GM19395 (cell line): Measurements from ENCODE around the gene KREMEN2.

ENCODE experiments used
- ATAC-seq: cut with Tn5 transposase; IDR thresholded peaks from one replicate; pipeline ENCODE4 v1.9.1; 2021; ENCODE audit warnings: mild to moderate bottlenecking, moderate library complexity; ENCODE audit not compliant: unreplicated experiment

KREMEN2 gene

DNA sequence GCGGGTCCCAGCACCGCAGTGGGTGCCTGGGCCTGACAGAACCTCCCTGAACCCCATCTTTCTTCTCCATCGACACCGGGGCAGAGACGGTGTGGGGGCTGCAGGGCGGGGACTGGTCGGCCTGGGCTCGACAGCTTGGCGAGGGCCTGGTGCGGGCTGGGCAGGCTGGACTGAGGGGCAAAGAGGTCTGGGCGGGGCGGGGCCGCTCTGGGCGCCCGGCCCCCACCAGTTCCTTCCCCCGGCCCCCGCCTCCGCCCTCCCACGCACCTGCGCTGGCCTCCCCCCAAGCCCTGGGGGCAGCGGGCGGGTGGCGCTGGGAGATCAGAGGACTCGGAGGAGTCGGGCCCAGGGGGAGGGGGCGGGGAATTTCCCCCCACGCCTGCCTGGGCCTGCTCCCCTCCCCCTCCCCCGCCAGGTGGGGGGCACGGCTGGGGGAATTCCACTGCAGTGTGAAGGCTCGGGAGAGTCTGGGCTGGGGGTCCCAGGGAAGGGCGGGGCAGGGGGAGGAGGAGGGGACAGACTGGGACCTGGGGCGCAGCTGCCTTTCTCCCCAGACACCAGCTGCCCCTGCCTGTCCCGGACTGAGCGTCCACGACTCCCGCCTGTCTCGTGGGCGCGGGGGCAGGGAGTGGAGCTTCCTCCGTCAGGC lies 877 bp upstream of the KREMEN2 start:
- ATAC-seq = no peak

GRCh38 chr16:2964475-2965336 lies 631 bp downstream of the KREMEN2 start:
- no peak for ATAC-seq

DNA sequence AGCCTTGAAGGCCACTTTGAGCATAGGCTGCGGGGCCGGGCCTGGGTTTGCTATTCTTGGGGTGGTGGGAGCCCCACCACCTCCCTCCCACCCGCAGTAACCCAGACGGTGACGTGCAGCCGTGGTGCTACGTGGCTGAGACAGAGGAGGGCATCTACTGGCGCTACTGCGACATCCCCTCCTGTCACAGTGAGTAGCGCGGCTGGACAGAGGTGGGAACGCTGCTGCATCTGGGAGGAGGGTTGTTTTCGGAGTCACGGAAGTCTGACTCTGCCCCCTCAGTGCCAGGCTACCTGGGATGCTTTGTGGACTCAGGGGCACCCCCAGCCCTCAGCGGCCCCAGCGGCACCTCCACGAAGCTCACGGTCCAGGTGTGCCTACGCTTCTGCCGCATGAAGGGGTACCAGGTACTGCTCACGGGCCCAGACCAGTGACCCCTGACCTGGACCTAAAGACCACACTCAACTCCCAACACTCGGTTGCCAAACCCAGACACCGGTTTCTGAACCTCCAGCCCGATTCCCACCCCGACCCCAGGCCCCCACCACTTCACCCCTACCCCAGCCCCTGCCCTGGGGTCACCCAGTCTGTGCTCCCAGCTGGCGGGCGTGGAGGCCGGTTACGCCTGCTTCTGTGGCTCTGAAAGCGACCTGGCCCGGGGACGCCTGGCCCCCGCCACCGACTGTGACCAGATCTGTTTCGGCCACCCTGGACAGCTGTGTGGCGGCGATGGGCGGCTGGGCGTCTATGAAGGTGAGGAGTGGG lies 2.1 kb downstream of the KREMEN2 start:
- no peak for ATAC-seq

GRCh38 chr16:2966808-2967191 lies 2.7 kb downstream of the KREMEN2 start:
- ATAC-seq = no peak

GRCh38 chr16:2967211-2967631 lies 3.1 kb downstream of the KREMEN2 start:
- ATAC-seq = no peak

DNA sequence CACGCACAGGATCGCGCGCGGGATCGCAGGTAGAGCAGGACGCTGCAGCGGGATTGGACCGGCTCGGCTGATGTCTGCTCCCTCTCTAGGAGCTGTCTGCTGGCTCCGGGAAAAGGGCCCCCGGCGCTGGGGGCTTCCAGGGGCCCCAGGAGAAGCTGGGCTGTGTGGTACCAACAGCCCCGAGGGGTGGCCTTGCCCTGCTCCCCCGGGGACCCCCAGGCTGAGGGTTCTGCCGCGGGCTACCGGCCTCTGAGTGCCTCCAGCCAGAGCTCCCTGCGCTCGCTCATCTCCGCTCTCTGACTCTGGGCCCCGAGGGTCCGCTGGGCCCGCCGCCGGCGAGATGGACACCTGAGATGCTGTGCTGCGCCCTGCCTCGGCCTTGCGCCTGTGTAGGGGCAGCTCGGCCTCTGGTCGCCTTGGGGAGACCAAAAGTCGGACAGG lies 3.7 kb downstream of the KREMEN2 start:
- no peak for ATAC-seq

DNA sequence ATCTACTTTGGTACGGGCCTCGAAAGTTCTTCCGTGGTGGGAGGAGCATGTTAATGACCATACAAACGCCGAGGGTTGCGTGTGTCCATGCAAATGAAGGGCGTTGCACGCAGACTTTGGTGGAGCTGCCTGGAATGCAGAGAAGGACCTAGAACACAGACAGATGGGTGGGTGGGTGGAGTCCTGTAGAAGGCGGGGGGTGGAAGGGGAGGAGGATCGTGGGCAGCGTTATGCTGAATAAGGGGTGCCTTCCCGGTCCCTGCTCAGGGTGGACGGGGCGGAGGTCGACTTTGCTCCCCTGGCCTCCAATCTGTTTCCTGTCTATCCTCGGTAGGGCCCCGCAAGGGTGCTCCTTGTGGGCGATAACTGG lies 4.3 kb downstream of the KREMEN2 start:
- no peak for ATAC-seq

- ATAC-seq = peak; percentile 71
Measured at GRCh38 chr16:2968738-2969544, 4.9 kb downstream of the KREMEN2 start, which contains the start of gene PAQR4. TSS of gene PAQR4 (plus strand) at chr16:2969348. CDS start at chr16:2969675, 327 bp downstream.

- ATAC-seq = no peak
Measured at GRCh38 chr16:2969545-2970521, 5.8 kb downstream of the KREMEN2 start.

DNA sequence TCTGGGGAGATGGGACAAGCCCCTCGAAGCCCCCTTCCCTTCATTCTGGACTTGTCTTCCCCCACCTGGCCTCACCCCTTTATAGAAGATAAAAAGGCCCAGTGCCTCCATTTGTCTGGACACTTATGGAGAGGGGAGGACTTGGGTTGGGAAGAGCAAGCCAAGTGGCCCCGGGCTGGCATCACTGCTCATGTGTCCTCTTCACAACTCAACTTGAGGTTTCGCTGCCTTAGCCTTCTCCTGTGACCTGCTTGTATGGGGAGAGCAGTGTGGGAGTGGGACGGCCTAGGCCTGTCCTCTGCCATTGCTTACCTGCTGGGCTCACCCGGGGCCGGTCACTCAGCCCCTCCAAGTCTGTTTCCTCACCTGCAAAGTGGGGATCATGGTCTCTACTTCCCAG lies 6.5 kb downstream of the KREMEN2 start:
- no peak for ATAC-seq

GRCh38 chr16:2971134-2971984 lies 7.3 kb downstream of the KREMEN2 start:
- no peak for ATAC-seq

DNA sequence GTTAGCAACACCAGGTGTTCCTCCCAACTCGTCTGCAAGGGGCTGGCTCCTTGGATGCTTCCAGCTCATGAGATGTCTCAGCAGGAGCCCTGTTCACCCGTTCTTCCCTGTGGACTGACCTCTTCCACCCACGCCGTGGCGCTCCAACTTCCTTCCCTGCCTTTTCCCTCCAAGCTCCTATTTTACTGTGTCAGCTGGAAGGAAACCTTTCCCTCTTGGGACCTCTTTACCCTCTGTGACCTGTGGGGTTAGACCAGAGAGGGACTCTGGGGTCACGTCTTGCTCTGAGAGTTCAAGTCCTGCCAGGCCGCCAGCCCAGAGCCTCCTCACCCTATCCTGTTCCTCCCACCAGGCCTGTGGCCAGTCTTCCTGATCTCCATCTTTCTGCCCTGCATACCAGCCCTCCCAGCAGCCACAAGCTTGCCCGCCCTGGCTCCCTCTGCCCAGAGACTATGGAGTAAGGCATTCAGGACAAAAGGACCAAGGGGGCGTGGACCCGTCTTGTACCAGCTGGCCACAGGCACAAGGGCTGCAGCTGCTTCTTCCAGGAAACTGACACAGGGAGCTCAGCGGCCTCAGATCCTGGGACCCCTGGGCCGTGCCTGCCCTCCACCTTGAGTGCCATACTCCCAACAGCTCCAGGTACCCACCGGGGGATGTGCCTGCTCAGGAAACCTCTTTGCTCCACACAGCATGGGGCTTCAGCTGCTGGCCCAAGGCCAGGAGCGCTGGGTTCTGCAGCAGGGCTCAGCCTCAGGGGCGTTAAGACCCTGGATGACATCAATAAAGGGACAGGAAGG lies 8.1 kb downstream of the KREMEN2 start:
- no peak for ATAC-seq

GRCh38 chr16:2973093-2973492 lies 9.0 kb downstream of the KREMEN2 start:
- no peak for ATAC-seq

DNA sequence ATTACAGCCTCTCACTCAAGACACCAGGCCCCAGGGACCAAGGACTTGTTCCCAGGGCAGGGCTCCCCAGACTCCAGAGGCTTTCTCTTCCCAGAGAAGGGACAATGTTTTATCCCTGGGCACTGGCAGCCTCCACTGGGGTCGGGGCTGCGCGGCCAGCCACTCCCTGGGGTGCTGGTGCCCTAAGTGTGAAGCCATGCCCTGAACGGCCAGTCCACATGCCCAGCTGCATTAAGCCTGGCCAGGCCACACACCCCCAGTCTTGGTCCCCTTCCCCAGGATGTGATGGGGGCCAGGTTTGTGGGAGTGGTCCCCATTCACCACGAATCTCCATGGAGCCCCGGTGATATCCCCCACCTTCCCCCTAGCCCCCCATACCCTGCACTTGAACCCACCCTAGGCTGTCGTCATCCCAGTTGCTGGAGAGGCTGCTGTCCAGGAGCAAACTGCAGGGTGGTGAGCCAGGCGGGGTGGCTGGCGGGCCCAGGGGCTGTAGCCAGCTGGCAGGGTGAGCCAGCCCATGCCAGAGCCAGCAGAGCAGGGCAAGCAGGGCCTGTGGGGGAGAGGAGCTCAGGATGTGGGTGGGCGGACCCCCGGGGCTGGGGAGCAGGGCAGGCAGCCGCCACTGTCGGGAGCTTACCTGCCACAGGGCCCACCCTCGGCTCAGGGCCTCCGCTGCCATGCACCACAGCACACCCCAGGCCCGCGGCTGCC lies 9.7 kb downstream of the KREMEN2 start:
- ATAC-seq = no peak

DNA sequence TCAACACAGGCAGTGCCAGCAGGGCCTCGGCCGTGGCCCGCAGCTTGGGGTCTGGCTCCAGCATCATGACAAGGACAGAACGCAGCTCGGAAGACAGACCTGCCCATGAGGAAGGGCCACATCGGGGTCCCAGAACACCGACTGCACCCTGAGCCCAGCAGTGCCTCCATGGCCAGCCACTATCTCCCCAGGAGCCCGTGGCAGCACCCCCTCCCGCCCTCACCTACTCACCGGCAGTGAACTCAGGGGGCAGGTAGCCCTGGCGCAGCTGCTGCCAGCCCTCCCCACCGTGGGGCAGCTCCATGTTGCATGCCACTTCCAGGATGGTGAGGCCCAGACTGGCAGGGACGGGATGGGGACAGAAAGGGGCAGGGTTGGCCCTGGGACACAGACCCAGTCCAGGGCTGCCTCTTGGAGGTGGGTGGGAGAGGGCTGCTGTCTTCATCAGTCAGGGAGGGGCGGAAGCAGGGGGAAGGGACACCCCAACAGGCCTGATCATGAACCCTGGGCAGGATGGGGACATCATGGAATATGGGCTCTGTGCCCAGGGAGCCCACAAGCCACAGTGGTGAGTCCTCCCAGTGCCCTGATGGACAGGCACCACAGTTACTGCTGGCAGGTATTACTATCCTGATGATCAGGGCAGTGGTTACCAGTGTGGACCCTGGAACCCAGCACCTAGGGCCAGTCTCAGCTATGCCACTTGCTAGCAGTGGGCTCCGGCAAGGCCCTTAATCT lies 10.4 kb downstream of the KREMEN2 start:
- no peak for ATAC-seq

GRCh38 chr16:2975161-2975795 lies 11.2 kb downstream of the KREMEN2 start:
- no peak for ATAC-seq
